H9 (cell line): ENCODE measurements around the gene CAMKK1. TPM values are rescaled to one million over a fixed set of nuclear protein-coding genes. Genes with fewer than 3 reads are reported as not detected.
A peak's percentile ranks its signal among the peaks of the same experiment; 100 is the strongest.

Experiments
- DNase-seq: peaks from one replicate; pipeline ENCODE4 v3.0.0-alpha.2; 2017
- H2AFZ ChIP-seq: one replicate; pipeline ENCODE4 v1.6.1; 2013; ENCODE audit warnings: mild to moderate bottlenecking, low read length, control low read depth, moderate library complexity
- H2AK5ac ChIP-seq: 2 replicates; pipeline ENCODE4 v1.6.1; 2013; ENCODE audit warnings: low read length, control low read depth, mixed read lengths; ENCODE audit not compliant: insufficient read length
- H2BK120ac ChIP-seq: one replicate; pipeline ENCODE4 v1.6.1; 2013; ENCODE audit warnings: low read depth, mild to moderate bottlenecking, low read length, control low read depth, inconsistent platforms; ENCODE audit not compliant: poor library complexity, severe bottlenecking
- H2BK12ac ChIP-seq: 2 replicates; pipeline ENCODE4 v1.6.1; 2013; ENCODE audit warnings: low read length, control low read depth, mixed read lengths, low read depth; ENCODE audit not compliant: insufficient read length
- H2BK15ac ChIP-seq: 2 replicates; pipeline ENCODE4 v1.6.1; 2013; ENCODE audit warnings: low read depth, low read length, control low read depth
- H2BK20ac ChIP-seq: one replicate; pipeline ENCODE4 v1.6.1; 2013; ENCODE audit warnings: low read depth, mild to moderate bottlenecking, low read length, control low read depth, inconsistent platforms; ENCODE audit not compliant: poor library complexity, severe bottlenecking
- H2BK5ac ChIP-seq: 2 replicates; pipeline ENCODE4 v1.6.1; 2013; ENCODE audit warnings: low read length, control low read depth, mixed read lengths; ENCODE audit not compliant: insufficient read length
- H3K14ac ChIP-seq: 2 replicates; pipeline ENCODE4 v1.6.1; 2013; ENCODE audit warnings: low read length, control low read depth; ENCODE audit not compliant: insufficient read depth
- H3K18ac ChIP-seq: 2 replicates; pipeline ENCODE4 v1.6.1; 2013; ENCODE audit warnings: low read depth, mild to moderate bottlenecking, mixed read lengths, low read length, control low read depth; ENCODE audit not compliant: insufficient read length
- H3K23ac ChIP-seq: 2 replicates; pipeline ENCODE4 v1.6.1; 2013; ENCODE audit warnings: low read length, control low read depth, mixed read lengths, low read depth; ENCODE audit not compliant: insufficient read length
- H3K23me2 ChIP-seq: 2 replicates; pipeline ENCODE4 v1.6.1; 2013; ENCODE audit warnings: low read depth, mild to moderate bottlenecking, mixed read lengths, low read length, control low read depth; ENCODE audit not compliant: insufficient read length, poor library complexity, severe bottlenecking
- H3K27ac ChIP-seq: 2 replicates; pipeline ENCODE4 v1.5.1; 2013; ENCODE audit warnings: low read length, control low read depth, mixed read lengths, low read depth; ENCODE audit not compliant: insufficient read length
- H3K27me3 ChIP-seq: 2 replicates; pipeline ENCODE4 v1.6.1; 2013; ENCODE audit warnings: low read length, control low read depth, inconsistent platforms; ENCODE audit not compliant: insufficient read depth
- H3K4ac ChIP-seq: 2 replicates; pipeline ENCODE4 v1.6.1; 2013; ENCODE audit warnings: low read depth, mild to moderate bottlenecking, control low read depth, inconsistent platforms, low read length, moderate library complexity
- H3K4me1 ChIP-seq: 2 replicates; pipeline ENCODE4 v1.6.1; 2013; ENCODE audit warnings: low read length, control low read depth, inconsistent platforms; ENCODE audit not compliant: insufficient read depth
- H3K4me2 ChIP-seq: 2 replicates; pipeline ENCODE4 v1.6.1; 2013; ENCODE audit warnings: low read length, control low read depth, mixed read lengths; ENCODE audit not compliant: insufficient read length, insufficient read depth
- H3K56ac ChIP-seq: 2 replicates; pipeline ENCODE4 v1.6.1; 2013; ENCODE audit warnings: low read depth, mild to moderate bottlenecking, mixed read lengths, low read length, control low read depth; ENCODE audit not compliant: insufficient read length
- H3K79me1 ChIP-seq: 2 replicates; pipeline ENCODE4 v1.6.1; 2013; ENCODE audit warnings: low read depth, mild to moderate bottlenecking, moderate library complexity, low read length, control low read depth, inconsistent platforms; ENCODE audit not compliant: insufficient read depth, poor library complexity, severe bottlenecking
- H3K79me2 ChIP-seq: 2 replicates; pipeline ENCODE4 v1.6.1; 2013; ENCODE audit warnings: low read length, control low read depth, inconsistent platforms; ENCODE audit not compliant: insufficient read depth
- H3K9ac ChIP-seq: 2 replicates; pipeline ENCODE4 v1.6.1; 2013; ENCODE audit warnings: low read length, control low read depth, mixed read lengths; ENCODE audit not compliant: insufficient read length; ENCODE audit errors: extremely low read depth
- H3K9me3 ChIP-seq: one replicate; pipeline ENCODE4 v1.6.1; 2013; ENCODE audit warnings: low read depth, low read length, inconsistent platforms; ENCODE audit not compliant: control insufficient read depth
- H3T11ph ChIP-seq: one replicate; pipeline ENCODE4 v1.6.1; 2013; ENCODE audit warnings: mild to moderate bottlenecking, low read length, control low read depth, inconsistent platforms
- H4K20me1 ChIP-seq: one replicate; pipeline ENCODE4 v1.6.1; 2013; ENCODE audit not compliant: control insufficient read depth, insufficient read length, insufficient read depth
- H4K5ac ChIP-seq: 2 replicates; pipeline ENCODE4 v1.6.1; 2013; ENCODE audit warnings: low read depth, mild to moderate bottlenecking, mixed read lengths, low read length, control low read depth; ENCODE audit not compliant: insufficient read length
- H4K8ac ChIP-seq: replicated peaks from 2 replicates; pipeline ENCODE4 v1.6.1; 2013; ENCODE audit warnings: low read length, control low read depth, mixed read lengths, low read depth; ENCODE audit not compliant: insufficient read length
- H4K91ac ChIP-seq: 2 replicates; pipeline ENCODE4 v1.6.1; 2013; ENCODE audit warnings: low read depth, mild to moderate bottlenecking, moderate library complexity, mixed read lengths, low read length, control low read depth; ENCODE audit not compliant: insufficient read length
- H3K27ac Mint-ChIP-seq, 3 experiments: 2 replicates in 2 of 3; 3 replicates in 1 of 3; pipeline ENCODE4 v1.8.0; 2020 to 2021; ENCODE audit warnings: mixed read lengths in 3 of 3, mild to moderate bottlenecking in 1 of 3, moderate library complexity in 1 of 3
- H3K27me3 Mint-ChIP-seq: 2 replicates; pipeline ENCODE4 v1.8.0; 2021; ENCODE audit warnings: low read depth, mild to moderate bottlenecking, moderate library complexity, mixed read lengths
- H3K36me3 Mint-ChIP-seq, 3 experiments: 2 replicates in 2 of 3; 3 replicates in 1 of 3; pipeline ENCODE4 v1.8.0; 2020 to 2021; ENCODE audit warnings: low read depth in 3 of 3, mixed read lengths in 3 of 3; ENCODE audit not compliant: insufficient read depth in 1 of 3
- H3K4me1 Mint-ChIP-seq, 2 experiments: 2 replicates each; pipeline ENCODE4 v1.8.0; 2020; ENCODE audit warnings: mixed read lengths in 2 of 2
- H3K4me3 Mint-ChIP-seq, 2 experiments: 2 replicates in 1 of 2; 3 replicates in 1 of 2; pipeline ENCODE4 v1.8.0; 2020 to 2021; ENCODE audit warnings: mild to moderate bottlenecking in 2 of 2, mixed read lengths in 2 of 2, moderate library complexity in 1 of 2
- H3K9me3 Mint-ChIP-seq, 2 experiments: 2 replicates in 1 of 2; 3 replicates in 1 of 2; pipeline ENCODE4 v1.8.0; 2020; ENCODE audit warnings: mild to moderate bottlenecking in 2 of 2, mixed read lengths in 2 of 2, moderate library complexity in 1 of 2
- WGBS: extraction: QIAGEN DNeasy Blood & Tissue Kit; methylation state at CpG from one replicate; pipeline ENCODE4 v1.1.7; 2013; ENCODE audit warnings: missing lambda C conversion rate, low lambda C conversion rate, mixed read lengths; ENCODE audit not compliant: insufficient read length; ENCODE audit errors: extremely low coverage; 5-methylcytosine and 5-hydroxymethylcytosine counted together
- total RNA-seq: library from RNA; stranded (reverse); gene quantifications from 2 replicates; pipeline ENCODE4 v1.2.1, GENCODE V29; 2021
- TF ChIP-seq, protein P1 (sequence below): fragments of 200-600 bp; sonication (generic); conservative IDR thresholded peaks from 3 replicates; pipeline ENCODE4 v1.8.0; 2021; ENCODE audit warnings: antibody characterized with exemption, mild to moderate bottlenecking

Gene CAMKK1
- total RNA-seq, 1 experiment from 2014 or later = 6.7 TPM

GRCh38 chr17:3926860-3927627 is 34.2 kb upstream of the CAMKK1 start:
- Histone ChIP-seq H3K9me3 (no peaks in the 10 kb centered on the region), H2BK20ac (no peak overlapping the region), H4K8ac (no peak overlapping the region), H2BK120ac (no peak overlapping the region), H3K27ac (no peak overlapping the region), H3K79me1 (no peaks in the 10 kb centered on the region), H3T11ph (no peak overlapping the region), H3K23me2 (no peaks in the 10 kb centered on the region), H3K9ac (no peak overlapping the region), H3K4me2 (no peak overlapping the region), H3K79me2 (no peaks in the 10 kb centered on the region), H2AK5ac (no peak overlapping the region), H3K27me3 (no peaks in the 10 kb centered on the region), H3K14ac (peak overlapping the region; percentile 44; the same call in 1 of the 2 replicates), H3K4me1 (no peaks in the 10 kb centered on the region), H4K20me1 (no peaks in the 10 kb centered on the region), H2BK5ac (no peak overlapping the region), H3K18ac (no peak overlapping the region), H2BK15ac (no peak overlapping the region; the same call in 1 of the 2 replicates), H3K23ac (no peak overlapping the region), H2AFZ (no peak overlapping the region), H4K5ac (no peak overlapping the region), H3K56ac (no peak overlapping the region), H2BK12ac (no peak overlapping the region), H4K91ac (no peak overlapping the region), H3K4ac (no peak overlapping the region)
- TF ChIP-seq, protein P1, sequence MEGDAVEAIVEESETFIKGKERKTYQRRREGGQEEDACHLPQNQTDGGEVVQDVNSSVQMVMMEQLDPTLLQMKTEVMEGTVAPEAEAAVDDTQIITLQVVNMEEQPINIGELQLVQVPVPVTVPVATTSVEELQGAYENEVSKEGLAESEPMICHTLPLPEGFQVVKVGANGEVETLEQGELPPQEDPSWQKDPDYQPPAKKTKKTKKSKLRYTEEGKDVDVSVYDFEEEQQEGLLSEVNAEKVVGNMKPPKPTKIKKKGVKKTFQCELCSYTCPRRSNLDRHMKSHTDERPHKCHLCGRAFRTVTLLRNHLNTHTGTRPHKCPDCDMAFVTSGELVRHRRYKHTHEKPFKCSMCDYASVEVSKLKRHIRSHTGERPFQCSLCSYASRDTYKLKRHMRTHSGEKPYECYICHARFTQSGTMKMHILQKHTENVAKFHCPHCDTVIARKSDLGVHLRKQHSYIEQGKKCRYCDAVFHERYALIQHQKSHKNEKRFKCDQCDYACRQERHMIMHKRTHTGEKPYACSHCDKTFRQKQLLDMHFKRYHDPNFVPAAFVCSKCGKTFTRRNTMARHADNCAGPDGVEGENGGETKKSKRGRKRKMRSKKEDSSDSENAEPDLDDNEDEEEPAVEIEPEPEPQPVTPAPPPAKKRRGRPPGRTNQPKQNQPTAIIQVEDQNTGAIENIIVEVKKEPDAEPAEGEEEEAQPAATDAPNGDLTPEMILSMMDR = no peak
- Mint-ChIP-seq H3K27me3 (no peaks in the 10 kb centered on the region), H3K4me3 (peak overlapping the region in 1 of 2 experiments; percentile 29; a peak in 1 of 5 replicates), H3K27ac (peak overlapping the region; percentile 70 to 90 (median 81); a peak in 3 of 7 replicates), H3K9me3 (no peaks in the 10 kb centered on the region), H3K4me1 (peaks cover 10 to 32% of the 10 kb centered on the region in 2 experiments; a peak in 3 of 4 replicates), H3K36me3 (no peaks in the 10 kb centered on the region)
- WGBS = no CpG with 5 or more reads among the region's 16 CpGs
- no peak for DNase-seq
